ENCODE measurements around the gene CX3CR1.

CX3CR1 gene

GRCh38 chr3:39315420-39315819, 35.6 kb upstream of the CX3CR1 start:
- Histone ChIP-seq H3K36me3 (replicated peaks) (no peaks in the 10 kb centered on the region), H3K27ac (no peak overlapping the region), H3K27me3 (replicated peaks) (no peaks in the 10 kb centered on the region), H3K4me3 (ENCODE audit: low read depth, low read length) (no peak overlapping the region)
- in situ Hi-C loops (cut with HindIII; ENCODE audit: low pct_ligation_motif_present, low sequenced_read_pairs), result no loop called here
- no peak for DNase-seq
- no peak for TF ChIP-seq CTCF (IDR thresholded peaks at IDR 0.05; ENCODE audit: low read depth, low read length, missing control alignments)

- no peaks in the 10 kb centered on the region for H3K27me3 ChIP-seq (replicated peaks)
- no peak overlapping the region for H3K27ac ChIP-seq
- no peak for DNase-seq
- in situ Hi-C loops (cut with HindIII; ENCODE audit: low pct_ligation_motif_present, low sequenced_read_pairs), result no loop called here
- no peak overlapping the region for H3K4me3 ChIP-seq (ENCODE audit: low read depth, low read length)
- TF ChIP-seq CTCF (IDR thresholded peaks at IDR 0.05; ENCODE audit: low read depth, low read length, missing control alignments), result no peak
- no peaks in the 10 kb centered on the region for H3K36me3 ChIP-seq (replicated peaks)
Measured at GRCh38 chr3:39313289-39313688, 33.5 kb upstream of the CX3CR1 start.

GRCh38 chr3:39302178-39302577, 22.3 kb upstream of the CX3CR1 start:
- no peaks in the 10 kb centered on the region for H3K36me3 ChIP-seq (replicated peaks)
- DNase-seq, result no peak

GRCh38 chr3:39299279-39299678, 19.4 kb upstream of the CX3CR1 start:
- in situ Hi-C loops (cut with HindIII; ENCODE audit: low pct_ligation_motif_present, low sequenced_read_pairs), result loop anchor here (25.0 kb wide), 1 partner anchor 187 kb away; the partner anchor contains the start of genes GORASP1 and TTC21A
- H3K27me3 ChIP-seq (replicated peaks), result no peaks in the 10 kb centered on the region

More at GRCh38 chr3:39302178-39302577, 22.3 kb upstream of the CX3CR1 start:
- no peak for TF ChIP-seq CTCF (IDR thresholded peaks at IDR 0.05; ENCODE audit: low read depth, low read length, missing control alignments)
- H3K27ac ChIP-seq, result no peak overlapping the region
- peaks cover 2% of the 10 kb centered on the region for H3K27me3 ChIP-seq (replicated peaks)
- no peak overlapping the region for H3K4me3 ChIP-seq (ENCODE audit: low read depth, low read length)
- in situ Hi-C loops (cut with HindIII; ENCODE audit: low pct_ligation_motif_present, low sequenced_read_pairs), result no loop called here

GRCh38 chr3:39296197-39297077, 16.6 kb upstream of the CX3CR1 start:
- DNase-seq, result no peak
- in situ Hi-C loops (cut with HindIII; ENCODE audit: low pct_ligation_motif_present, low sequenced_read_pairs), result loop anchor here (25.0 kb wide), 1 partner anchor 184 kb away; the partner anchor contains the start of genes GORASP1 and TTC21A
- no peak for TF ChIP-seq CTCF (IDR thresholded peaks at IDR 0.05; ENCODE audit: low read depth, low read length, missing control alignments)

More at GRCh38 chr3:39299279-39299678, 19.4 kb upstream of the CX3CR1 start:
- DNase-seq, result no peak
- H3K36me3 ChIP-seq (replicated peaks), result no peaks in the 10 kb centered on the region
- no peak for TF ChIP-seq CTCF (IDR thresholded peaks at IDR 0.05; ENCODE audit: low read depth, low read length, missing control alignments)
- H3K27ac ChIP-seq, result no peak overlapping the region
- no peak overlapping the region for H3K4me3 ChIP-seq (ENCODE audit: low read depth, low read length)

More at GRCh38 chr3:39296197-39297077, 16.6 kb upstream of the CX3CR1 start:
- Histone ChIP-seq H3K36me3 (replicated peaks) (no peaks in the 10 kb centered on the region), H3K27ac (no peak overlapping the region), H3K27me3 (replicated peaks) (no peaks in the 10 kb centered on the region), H3K4me3 (ENCODE audit: low read depth, low read length) (no peak overlapping the region)
